ENCODE data around the gene CDNF. TPM values are rescaled to one million over a fixed set of nuclear protein-coding genes. Genes with fewer than 3 reads are reported as not detected.

The CDNF gene
- 2.3 and 2.4 TPM in 2 replicates for total RNA-seq (2022)
- Bru-seq, nascent RNA: percentile 49 among the genes with signal in this experiment
- BruChase-seq, experiment 1, labeled RNA remaining after a 6-hour chase: percentile 48 among the genes with signal in this experiment
- BruChase-seq, experiment 2, labeled RNA remaining after a 2-hour chase: percentile 45 among the genes with signal in this experiment
- long read RNA-seq, partial matches to known transcripts: 0 of 1 reads
- long read RNA-seq, other reads (novel, unspliced or antisense): 0 of 1 reads

GRCh38 chr10:14837757-14838581 lies at the start of gene CDNF, which contains the start of the genes HSPA14 and MSANTD7:
Gene CDNF (minus strand): TSS chr10:14838037. CDS start chr10:14837946, 91 bp downstream.
Gene HSPA14 (plus strand): TSS chr10:14838306. CDS start chr10:14838403, 97 bp downstream.
Gene MSANTD7 (plus strand): TSS chr10:14838306. CDS start chr10:14842285, 3,979 bp downstream.
- H3K36me3 Mint-ChIP-seq (ENCODE audit: insufficient read depth, unreplicated experiment): peaks cover 46% of the 10 kb centered on the region
- H3K27me3 Mint-ChIP-seq (ENCODE audit: unreplicated experiment): no peaks in the 10 kb centered on the region
- no peaks in the 10 kb centered on the region for H3K9me3 Mint-ChIP-seq (ENCODE audit: low read depth, unreplicated experiment)
- H3K27ac Mint-ChIP-seq (ENCODE audit: unreplicated experiment): peak within 1 kb of the TSS; percentile 81
- intact Hi-C loops (cut with micrococcal nuclease; ENCODE audit: unreplicated experiment): no loop called here
- peak; percentile 99 for DNase-seq
- no peak for TF ChIP-seq CTCF (IDR thresholded peaks at IDR 0.05; ENCODE audit: unreplicated experiment)
- no TSS peak for BruUV-seq (replicated peaks)
- CTCF ChIA-PET: interaction anchor here (0.5 to 2.0 kb wide), 11 partner anchors 11 to 353 kb away, joined by 3 to 8 read pairs (median 4); no protein-coding TSS in a partner anchor
- peak within 1 kb of the TSS; percentile 62 for H3K4me3 Mint-ChIP-seq (ENCODE audit: low read depth, unreplicated experiment)
- H3K4me1 Mint-ChIP-seq (ENCODE audit: low read depth, unreplicated experiment): peaks cover 17% of the 10 kb centered on the region

- H3K27ac Mint-ChIP-seq (ENCODE audit: unreplicated experiment): no peak overlapping the region
Measured at GRCh38 chr10:14884082-14884481, 46.2 kb upstream of the CDNF start.

GRCh38 chr10:14880229-14880628 lies 42.4 kb upstream of the CDNF start:
- no peaks in the 10 kb centered on the region for H3K9me3 Mint-ChIP-seq (ENCODE audit: low read depth, unreplicated experiment)
- peaks cover 40% of the 10 kb centered on the region for H3K36me3 Mint-ChIP-seq (ENCODE audit: insufficient read depth, unreplicated experiment)
- BruUV-seq (replicated peaks): TSS peak; percentile 46
- CTCF ChIA-PET: no interaction called here
- H3K27me3 Mint-ChIP-seq (ENCODE audit: unreplicated experiment): no peaks in the 10 kb centered on the region
- peak overlapping the region; percentile 87 for H3K27ac Mint-ChIP-seq (ENCODE audit: unreplicated experiment)
- peaks cover 25% of the 10 kb centered on the region for H3K4me1 Mint-ChIP-seq (ENCODE audit: low read depth, unreplicated experiment)
- no peak for TF ChIP-seq CTCF (IDR thresholded peaks at IDR 0.05; ENCODE audit: unreplicated experiment)
- DNase-seq: no peak
- intact Hi-C loops (cut with micrococcal nuclease; ENCODE audit: unreplicated experiment): no loop called here
- H3K4me3 Mint-ChIP-seq (ENCODE audit: low read depth, unreplicated experiment): peak overlapping the region; percentile 94

More at GRCh38 chr10:14884082-14884481, 46.2 kb upstream of the CDNF start:
- H3K36me3 Mint-ChIP-seq (ENCODE audit: insufficient read depth, unreplicated experiment): peaks cover 15% of the 10 kb centered on the region
- no peak overlapping the region for H3K4me3 Mint-ChIP-seq (ENCODE audit: low read depth, unreplicated experiment)
- intact Hi-C loops (cut with micrococcal nuclease; ENCODE audit: unreplicated experiment): no loop called here
- no TSS peak for BruUV-seq (replicated peaks)
- peaks cover 12% of the 10 kb centered on the region for H3K4me1 Mint-ChIP-seq (ENCODE audit: low read depth, unreplicated experiment)
- CTCF ChIA-PET: interaction anchor here (0.7 kb wide), 1 partner anchor 23 kb away, joined by 3 read pairs; no protein-coding TSS in a partner anchor
- H3K9me3 Mint-ChIP-seq (ENCODE audit: low read depth, unreplicated experiment): no peaks in the 10 kb centered on the region
- TF ChIP-seq CTCF (IDR thresholded peaks at IDR 0.05; ENCODE audit: unreplicated experiment): no peak
- H3K27me3 Mint-ChIP-seq (ENCODE audit: unreplicated experiment): no peaks in the 10 kb centered on the region
- DNase-seq: no peak

GRCh38 chr10:14879928-14880193 lies 42.0 kb upstream of the CDNF start:
- Mint-ChIP-seq H3K27ac (ENCODE audit: unreplicated experiment) (peak overlapping the region; percentile 87), H3K36me3 (ENCODE audit: insufficient read depth, unreplicated experiment) (peaks cover 40% of the 10 kb centered on the region), H3K27me3 (ENCODE audit: unreplicated experiment) (no peaks in the 10 kb centered on the region), H3K9me3 (ENCODE audit: low read depth, unreplicated experiment) (no peaks in the 10 kb centered on the region), H3K4me3 (ENCODE audit: low read depth, unreplicated experiment) (peak overlapping the region; percentile 94), H3K4me1 (ENCODE audit: low read depth, unreplicated experiment) (peaks cover 25% of the 10 kb centered on the region)
- DNase-seq: no peak
- BruUV-seq (replicated peaks): no TSS peak
- CTCF ChIA-PET: no interaction called here
- intact Hi-C loops (cut with micrococcal nuclease; ENCODE audit: unreplicated experiment): no loop called here
- TF ChIP-seq CTCF (IDR thresholded peaks at IDR 0.05; ENCODE audit: unreplicated experiment): no peak
